Measurements from ENCODE around the gene FBXW7.

The FBXW7 gene

GRCh38 chr4:152482211-152482610, 53.7 kb downstream of the FBXW7 start:
- H3K4me3 ChIP-seq (ENCODE audit: low read depth, low read length) = no peak overlapping the region
- TF ChIP-seq ZNF521 (tag by site-specific recombination; IDR thresholded peaks at IDR 0.05) = no peak
- TF ChIP-seq ZBTB10 (tag by site-specific recombination; IDR thresholded peaks at IDR 0.05) = no peak
- TF ChIP-seq MYNN (tag by site-specific recombination; IDR thresholded peaks at IDR 0.05; ENCODE audit: borderline replicate concordance) = no peak
- TF ChIP-seq ZNF391 (tag by site-specific recombination; IDR thresholded peaks at IDR 0.05; ENCODE audit: borderline replicate concordance, low read depth) = no peak
- TF ChIP-seq PRDM4 (tag by site-specific recombination; IDR thresholded peaks at IDR 0.05) = no peak
- no peak for TF ChIP-seq ZBTB48 (tag by site-specific recombination; IDR thresholded peaks at IDR 0.05)
- no peak overlapping the region for H3K27ac ChIP-seq (ENCODE audit: extremely low read depth, low read depth, low read length)
- H3K36me3 ChIP-seq (ENCODE audit: control insufficient read depth in 2 of 2, insufficient read depth in 1 of 2, low read length in 2 of 2) = no peaks in the 10 kb centered on the region
- H3K9me3 ChIP-seq (ENCODE audit: control insufficient read depth, insufficient read depth, low read depth, low read length) = no peaks in the 10 kb centered on the region
- CTCF ChIA-PET = interaction anchor here (2.4 kb wide), 1 partner anchor 19 kb away, joined by 10 read pairs; no protein-coding TSS in a partner anchor
- H3K4me1 ChIP-seq (ENCODE audit: control insufficient read depth, insufficient read depth, low read length) = peaks cover 22% of the 10 kb centered on the region
- POLR2A ChIA-PET = no interaction called here

- no peak for TF ChIP-seq ZXDB (tag by site-specific recombination; IDR thresholded peaks at IDR 0.05)
- TF ChIP-seq ZBTB26 (tag by site-specific recombination; optimal IDR thresholded peaks at IDR 0.05) = no peak
- no peak for TF ChIP-seq ZNF704 (tag by site-specific recombination; IDR thresholded peaks at IDR 0.05)
- no peak for TF ChIP-seq ZNF558 (tag by site-specific recombination; IDR thresholded peaks at IDR 0.05)
- TF ChIP-seq ZNF266 (tag by site-specific recombination; IDR thresholded peaks at IDR 0.05; ENCODE audit: low read depth) = no peak
- TF ChIP-seq ZNF548 (tag by site-specific recombination; IDR thresholded peaks at IDR 0.05) = no peak
- TF ChIP-seq ZNF335 (tag by site-specific recombination; conservative IDR thresholded peaks at IDR 0.05) = no peak
- TF ChIP-seq ZNF48 (tag by site-specific recombination; IDR thresholded peaks at IDR 0.05) = no peak
- TF ChIP-seq ZNF664 (tag by site-specific recombination; IDR thresholded peaks at IDR 0.05) = no peak
- TF ChIP-seq ELK4 (IDR thresholded peaks at IDR 0.05; ENCODE audit: borderline replicate concordance, low read depth, low read length) = no peak
- TF ChIP-seq ZFHX2 (tag by site-specific recombination; conservative IDR thresholded peaks at IDR 0.05) = no peak
- TF ChIP-seq INSM2 (tag by site-specific recombination; IDR thresholded peaks at IDR 0.05) = no peak
- POLR2A ChIA-PET = no interaction called here
- Histone ChIP-seq H3K9me3 (ENCODE audit: control insufficient read depth, insufficient read depth, low read depth, low read length) (no peaks in the 10 kb centered on the region), H3K27ac (ENCODE audit: extremely low read depth, low read depth, low read length) (no peak overlapping the region), H3K4me3 (ENCODE audit: low read depth, low read length) (no peak overlapping the region), H3K4me1 (ENCODE audit: control insufficient read depth, insufficient read depth, low read length) (peaks cover 12% of the 10 kb centered on the region), H3K36me3 (ENCODE audit: control insufficient read depth in 2 of 2, insufficient read depth in 1 of 2, low read length in 2 of 2) (no peaks in the 10 kb centered on the region)
- CTCF ChIA-PET = interaction anchor here (1.0 kb wide), 1 partner anchor 20 kb away, joined by 5 read pairs; no protein-coding TSS in a partner anchor
Observed at GRCh38 chr4:152480901-152481300, 55.0 kb downstream of the FBXW7 start.
